WTC11 (cell line): ENCODE measurements around the gene C1orf185.
"Not testable (repeated sequence)": the region's sequence is repeated elsewhere in the genome, so short reads cannot be mapped to it uniquely, and the experiment has no call there.

Experiments used
- CREB1 ChIP-seq: sonication (generic); formaldehyde crosslinking; IDR thresholded peaks from 2 replicates; pipeline ENCODE4 v1.8.0; 2023; ENCODE audit warnings: mild to moderate bottlenecking, missing genetic modification reagents
- CTCF ChIP-seq: fragments of 200-600 bp; IDR thresholded peaks from 2 replicates; pipeline ENCODE4 v1.8.0; 2022; ENCODE audit warnings: antibody characterized with exemption
- E2F4 ChIP-seq: sonication (generic); formaldehyde crosslinking; IDR thresholded peaks from 2 replicates; pipeline ENCODE4 v1.8.1; 2022; ENCODE audit warnings: low read depth, mild to moderate bottlenecking, moderate library complexity, missing genetic modification reagents, borderline replicate concordance
- E2F5 ChIP-seq: sonication (generic); formaldehyde crosslinking; IDR thresholded peaks from 2 replicates; pipeline ENCODE4 v1.8.1; 2022; ENCODE audit warnings: mild to moderate bottlenecking, moderate library complexity, missing genetic modification reagents
- GABPB1 ChIP-seq: sonication (generic); formaldehyde crosslinking; IDR thresholded peaks from 2 replicates; pipeline ENCODE4 v1.8.1; 2023; ENCODE audit warnings: mild to moderate bottlenecking, missing genetic modification reagents
- IRF1 ChIP-seq: sonication (generic); formaldehyde crosslinking; IDR thresholded peaks from 2 replicates; pipeline ENCODE4 v1.8.0; 2023; ENCODE audit warnings: missing genetic modification reagents
- MAX ChIP-seq: sonication (generic); formaldehyde crosslinking; IDR thresholded peaks from 2 replicates; pipeline ENCODE4 v1.8.0; 2022; ENCODE audit warnings: mild to moderate bottlenecking, missing genetic modification reagents
- TCF7 ChIP-seq: sonication (generic); formaldehyde crosslinking; IDR thresholded peaks from 2 replicates; pipeline ENCODE4 v1.8.0; 2022; ENCODE audit warnings: mild to moderate bottlenecking, low read depth, missing genetic modification reagents, moderate library complexity
- ZNF532 ChIP-seq: fragments of 250-450 bp; sonication (Bioruptor Pico); IDR thresholded peaks from 2 replicates; pipeline ENCODE4 v1.9.0; 2021; ENCODE audit warnings: mild to moderate bottlenecking, borderline replicate concordance

- TF ChIP-seq E2F5 (CRISPR knock-in tag); E2F4; TCF7; CTCF; CREB1 (CRISPR knock-in tag); ZNF532 (CRISPR knock-in tag); GABPB1 (CRISPR knock-in tag); IRF1 (CRISPR knock-in tag); MAX (CRISPR knock-in tag): not testable (repeated sequence)
Observed at GRCh38 chr1:51127152-51127551, 25.1 kb downstream of the C1orf185 start.
